Esophagus squamous epithelium (tissue), 5 donors: ENCODE data around the gene IGFBP4. TPM values are rescaled to one million over a fixed set of nuclear protein-coding genes. Genes with fewer than 3 reads are reported as not detected.
A peak's percentile ranks its signal among the peaks of the same experiment; 100 is the strongest.

ENCODE experiments used
- DNase-seq: peaks from one replicate; lab custom pipeline; 2025; lab: John Stamatoyannopoulos, UW
- H3K27ac ChIP-seq, 4 donors: fragments of 200-600 bp; sonication (generic); one replicate each; pipeline ENCODE4 v1.5.1; 2016 to 2019; ENCODE audit warnings: mild to moderate bottlenecking in 1 of 4
- H3K27me3 ChIP-seq, 4 donors: fragments of 200-600 bp; sonication (generic); 1 replicate in 3 of 4; 2 replicates in 1 of 4; pipeline versions ENCODE4 v1.5.1 to v1.6.0; 2017 to 2021; ENCODE audit warnings: antibody characterized with exemption in 1 of 4
- H3K36me3 ChIP-seq, 3 donors: fragments of 200-600 bp; sonication (generic); one replicate each; pipeline ENCODE4 v1.5.1; 2016 to 2019
- H3K4me1 ChIP-seq, 3 donors: fragments of 200-600 bp; sonication (generic); one replicate each; pipeline ENCODE4 v1.5.1; 2017 to 2019
- H3K4me3 ChIP-seq, 4 donors: fragments of 200-600 bp; sonication (generic); 1 replicate in 3 of 4; 2 replicates in 1 of 4; pipeline ENCODE4 v1.5.1; 2016 to 2019; ENCODE audit warnings: mild to moderate bottlenecking in 2 of 4, moderate library complexity in 1 of 4
- H3K9me3 ChIP-seq, 3 donors: fragments of 200-600 bp; sonication (generic); one replicate each; pipeline ENCODE4 v1.5.1; 2016 to 2019
- POLR2A ChIP-seq, 4 donors: fragments of 450-650 bp; IDR thresholded peaks; one replicate each; pipeline ENCODE4 v1.6.1; 2017; ENCODE audit warnings: antibody characterized with exemption in 4 of 4, mild to moderate bottlenecking in 4 of 4, moderate library complexity in 3 of 4
- WGBS, 2 donors: methylation state at CpG; one replicate each; pipeline ENCODE4 v1.1.5; 2018; 5-methylcytosine and 5-hydroxymethylcytosine counted together
- intact Hi-C: fragments of 100-400 bp; cut with DNase I; formaldehyde crosslinking; loops from one replicate; pipeline ENCODE4 v1.15.0; 2022
- total RNA-seq, 4 donors: library from RNA; depleted of rRNA; stranded (reverse); fragments of >200 nt; gene quantifications; one replicate each; pipeline ENCODE4 v1.1.0, GENCODE V29; 2016
- TF ChIP-seq, protein P1 (sequence below), 6 experiments: fragments of 450-650 bp in 4 of 6; fragments of 200-600 bp in 2 of 6; sonication (generic) in 2 of 6; IDR thresholded peaks; one replicate each; pipeline ENCODE4 v1.5.1; 2016 to 2019; ENCODE audit warnings: antibody characterized with exemption in 6 of 6, mild to moderate bottlenecking in 4 of 6, moderate library complexity in 4 of 6
- donor health status: DM: yes; HTN: yes; CAD: no.

IGFBP4 gene
- total RNA-seq, 4 donors from 2014 or later, result 27.1 to 154 (median 73.0) TPM

DNA sequence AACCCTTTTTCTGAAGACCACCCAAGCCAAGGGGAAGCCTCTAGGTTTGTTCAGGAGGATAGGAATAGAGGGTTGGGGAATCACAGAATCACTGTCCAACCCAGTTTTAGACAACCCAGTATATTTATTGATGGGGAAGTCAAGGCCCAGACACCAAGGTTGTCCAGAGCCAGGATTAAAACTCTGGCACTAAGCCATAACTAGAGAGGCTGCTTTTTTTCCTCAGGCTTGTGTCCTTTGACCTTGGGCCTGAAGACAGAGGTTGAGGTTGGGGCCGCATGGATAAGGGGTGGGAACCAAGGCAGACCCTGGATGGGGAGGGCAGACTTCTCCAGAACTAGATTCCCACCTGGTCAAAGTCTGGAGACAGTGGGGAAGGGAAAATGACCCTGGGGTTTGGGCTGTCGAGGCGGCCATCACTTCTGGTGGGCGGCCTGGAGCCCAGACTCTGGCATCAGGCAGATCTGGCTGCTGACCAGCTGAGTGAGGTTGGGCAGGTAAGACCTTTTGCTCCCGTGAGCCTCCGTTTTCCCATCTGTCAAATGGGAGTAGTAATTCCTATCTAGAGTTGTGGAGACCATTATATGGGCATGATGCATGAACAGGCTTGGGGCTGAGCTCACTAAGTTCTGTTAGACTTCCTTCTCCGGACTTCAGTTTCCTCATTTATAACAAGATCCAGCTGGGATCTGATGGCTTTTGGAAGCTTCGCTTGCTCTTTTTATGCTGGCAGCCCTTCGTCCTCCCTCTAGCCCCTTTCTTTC is 17.9 kb downstream of the IGFBP4 start:
- Histone ChIP-seq H3K4me3 (no peak overlapping the region), H3K36me3 (peaks cover 0 to 23% (median 0%) of the 10 kb centered on the region in 3 donors), H3K9me3 (no peaks in the 10 kb centered on the region), H3K4me1 (peaks cover 3 to 77% (median 56%) of the 10 kb centered on the region in 3 donors), H3K27me3 (peaks cover 0 to 2% (median 0%) of the 10 kb centered on the region in 4 donors), H3K27ac (peak overlapping the region in 3 of 4 donors; percentile 32 to 65 (median 50))
- 58 to 70% methylated on average over 8 of the region's 9 CpGs for WGBS, 2 donors
- TF ChIP-seq, protein P1, sequence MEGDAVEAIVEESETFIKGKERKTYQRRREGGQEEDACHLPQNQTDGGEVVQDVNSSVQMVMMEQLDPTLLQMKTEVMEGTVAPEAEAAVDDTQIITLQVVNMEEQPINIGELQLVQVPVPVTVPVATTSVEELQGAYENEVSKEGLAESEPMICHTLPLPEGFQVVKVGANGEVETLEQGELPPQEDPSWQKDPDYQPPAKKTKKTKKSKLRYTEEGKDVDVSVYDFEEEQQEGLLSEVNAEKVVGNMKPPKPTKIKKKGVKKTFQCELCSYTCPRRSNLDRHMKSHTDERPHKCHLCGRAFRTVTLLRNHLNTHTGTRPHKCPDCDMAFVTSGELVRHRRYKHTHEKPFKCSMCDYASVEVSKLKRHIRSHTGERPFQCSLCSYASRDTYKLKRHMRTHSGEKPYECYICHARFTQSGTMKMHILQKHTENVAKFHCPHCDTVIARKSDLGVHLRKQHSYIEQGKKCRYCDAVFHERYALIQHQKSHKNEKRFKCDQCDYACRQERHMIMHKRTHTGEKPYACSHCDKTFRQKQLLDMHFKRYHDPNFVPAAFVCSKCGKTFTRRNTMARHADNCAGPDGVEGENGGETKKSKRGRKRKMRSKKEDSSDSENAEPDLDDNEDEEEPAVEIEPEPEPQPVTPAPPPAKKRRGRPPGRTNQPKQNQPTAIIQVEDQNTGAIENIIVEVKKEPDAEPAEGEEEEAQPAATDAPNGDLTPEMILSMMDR (IDR thresholded peaks at IDR 0.05), result no peak
- no peak for TF ChIP-seq POLR2A (IDR thresholded peaks at IDR 0.05)
- intact Hi-C loops, result no loop called here
- no peak for DNase-seq

DNA sequence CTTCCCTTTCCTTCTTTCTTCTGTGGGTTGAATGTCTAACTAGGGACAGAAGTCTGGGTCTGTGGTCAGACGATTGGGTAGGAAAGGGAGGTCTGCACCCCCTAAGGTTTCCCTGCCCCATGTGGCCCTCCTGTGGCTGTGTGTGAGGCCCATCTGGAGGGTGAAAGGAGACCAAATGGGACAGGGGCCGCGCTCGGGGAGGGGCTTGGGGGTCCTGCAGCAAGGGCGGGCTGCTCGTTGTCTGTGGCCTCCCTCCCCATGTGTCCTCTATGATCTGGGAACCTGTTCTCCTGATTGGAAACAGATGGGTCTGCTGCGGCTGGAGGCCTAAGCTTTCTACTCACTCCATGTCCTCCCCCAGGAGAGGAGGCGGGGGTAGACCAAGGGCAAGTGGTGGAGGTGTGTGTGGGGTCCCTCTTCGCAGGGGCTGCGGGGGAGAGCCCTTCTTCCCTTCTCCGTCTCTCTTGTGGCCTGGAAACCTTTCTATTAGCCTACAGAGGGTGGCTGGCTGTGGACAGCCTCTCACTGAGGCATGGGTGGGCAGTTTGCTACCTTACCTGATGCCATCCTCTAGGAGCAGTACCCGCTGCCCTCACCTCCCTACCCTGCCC is 18.6 kb downstream of the IGFBP4 start:
- no peak for DNase-seq
- WGBS, 2 donors, result 29 to 82% methylated on average over 1 to 4 of the region's 12 CpGs
- peaks cover 0 to 16% (median 0%) of the 10 kb centered on the region in 3 donors for H3K36me3 ChIP-seq
- H3K27ac ChIP-seq, result peak overlapping the region; percentile 32 to 65 (median 43)
- intact Hi-C loops, result no loop called here
- TF ChIP-seq, protein P1 (IDR thresholded peaks at IDR 0.05), result no peak
- TF ChIP-seq POLR2A (IDR thresholded peaks at IDR 0.05), result no peak
- peaks cover 3 to 71% (median 49%) of the 10 kb centered on the region in 3 donors for H3K4me1 ChIP-seq
- no peak overlapping the region for H3K4me3 ChIP-seq
- no peaks in the 10 kb centered on the region for H3K9me3 ChIP-seq
- H3K27me3 ChIP-seq, result peaks cover 0 to 4% (median 0%) of the 10 kb centered on the region in 4 donors

DNA sequence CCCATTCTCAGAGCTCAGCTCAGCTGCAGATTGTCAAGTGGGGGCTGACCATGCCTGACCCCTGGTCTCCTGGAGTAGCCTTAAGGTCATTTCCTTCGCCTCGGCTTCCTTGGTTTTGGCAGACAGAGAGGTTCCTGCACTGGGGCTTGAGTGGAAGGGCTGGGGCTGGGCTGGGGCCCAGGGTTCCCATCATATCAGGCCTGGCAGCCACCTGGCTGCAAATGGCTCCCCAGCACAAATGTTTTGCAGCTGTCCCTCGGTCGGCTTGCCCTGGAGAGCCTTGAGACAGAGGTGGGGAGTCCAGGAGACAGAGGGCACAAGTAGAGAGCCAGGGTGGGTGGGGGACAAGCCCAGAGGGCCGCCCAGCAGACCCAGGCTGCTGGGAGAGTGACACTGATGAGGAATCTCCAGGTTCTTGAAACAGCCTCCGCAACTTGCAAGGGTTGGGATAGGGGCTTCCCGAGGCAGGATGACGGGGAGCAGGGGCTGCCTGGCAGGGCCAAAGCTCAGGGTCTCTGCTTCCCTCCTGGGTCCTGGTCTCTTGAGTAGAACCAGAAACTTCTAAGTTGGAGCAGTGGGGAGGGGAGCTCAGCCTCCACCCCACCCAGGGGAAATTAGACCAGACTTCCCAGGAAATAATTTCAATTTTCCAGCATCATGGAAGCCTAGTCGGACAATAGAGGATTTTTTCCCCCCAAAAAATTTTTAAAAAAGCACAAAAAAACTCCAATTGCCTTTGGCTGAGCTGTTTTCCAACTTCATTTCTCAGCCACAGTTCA is 19.3 kb downstream of the IGFBP4 start:
- intact Hi-C loops, result no loop called here
- DNase-seq, result no peak
- H3K4me3 ChIP-seq, result no peak overlapping the region
- peaks cover 0 to 9% (median 0%) of the 10 kb centered on the region in 3 donors for H3K36me3 ChIP-seq
- peak overlapping the region; percentile 32 to 65 (median 45) for H3K27ac ChIP-seq
- peaks cover 3 to 64% (median 42%) of the 10 kb centered on the region in 3 donors for H3K4me1 ChIP-seq
- H3K27me3 ChIP-seq, result peaks cover 0 to 7% (median 0%) of the 10 kb centered on the region in 4 donors
- H3K9me3 ChIP-seq, result no peaks in the 10 kb centered on the region
- TF ChIP-seq, protein P1 (IDR thresholded peaks at IDR 0.05), result no peak
- WGBS, 2 donors, result 55 to 79% methylated on average over 5 to 7 of the region's 9 CpGs

DNA sequence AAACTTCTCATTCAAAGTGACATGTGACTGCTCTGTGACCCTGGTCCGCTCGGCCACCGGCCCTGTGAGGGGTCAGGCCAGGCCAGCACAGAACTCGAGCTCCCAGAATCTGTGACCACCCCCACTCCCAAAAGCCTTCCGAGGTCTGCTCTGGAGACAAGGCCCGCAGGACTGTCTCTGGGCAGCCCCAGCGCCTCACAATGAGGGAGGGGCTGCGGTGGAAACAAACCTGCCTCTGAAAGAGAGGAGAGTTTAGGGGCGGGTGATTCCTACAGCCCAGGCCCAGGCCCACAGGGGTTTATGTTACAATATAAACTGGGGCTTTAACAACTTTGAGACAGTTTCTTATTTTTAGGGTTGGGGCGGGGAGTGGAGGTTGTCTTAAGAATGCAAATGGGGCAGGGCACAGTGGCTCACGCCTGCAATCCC is 19.9 kb downstream of the IGFBP4 start:
- WGBS, 2 donors, result 43 to 44% methylated on average over 4 to 9 of the region's 11 CpGs
- intact Hi-C loops, result no loop called here
- DNase-seq, result no peak

More for the DNA sequence above, 19.9 kb downstream of the IGFBP4 start:
- Histone ChIP-seq H3K27ac (peak overlapping the region in 3 of 4 donors; percentile 32 to 65 (median 54)), H3K4me1 (peaks cover 0 to 58% (median 36%) of the 10 kb centered on the region in 3 donors), H3K27me3 (peaks cover 0 to 7% (median 0%) of the 10 kb centered on the region in 4 donors), H3K4me3 (no peak overlapping the region), H3K9me3 (no peaks in the 10 kb centered on the region), H3K36me3 (peaks cover 0 to 3% (median 0%) of the 10 kb centered on the region in 3 donors)
- TF ChIP-seq POLR2A (IDR thresholded peaks at IDR 0.05), result no peak
- TF ChIP-seq, protein P1 (IDR thresholded peaks at IDR 0.05), result no peak
